Measurements from ENCODE around the gene LGALS14.
A peak's percentile ranks its signal among the peaks of the same experiment; 100 is the strongest.

The LGALS14 gene

GRCh38 chr19:39738814-39739213 is 34.5 kb downstream of the LGALS14 start:
- DNase-seq (ENCODE audit: low read depth), result peak; percentile 6
- no peak for TF ChIP-seq MAX (IDR thresholded peaks at IDR 0.05; ENCODE audit: low read depth, low read length)
- TF ChIP-seq CTCF (IDR thresholded peaks at IDR 0.05; ENCODE audit: low read depth, low read length), result no peak
- no peak for TF ChIP-seq POLR2A (IDR thresholded peaks at IDR 0.05; ENCODE audit: extremely low read depth, insufficient read length)
- TF ChIP-seq MYC (IDR thresholded peaks at IDR 0.05; ENCODE audit: low read depth, low read length), result no peak
- H3K4me3 ChIP-seq (ENCODE audit: low read depth, low read length), result no peak overlapping the region

- no peak for TF ChIP-seq MAX (IDR thresholded peaks at IDR 0.05; ENCODE audit: low read depth, low read length)
- no peak for TF ChIP-seq POLR2A (IDR thresholded peaks at IDR 0.05; ENCODE audit: extremely low read depth, insufficient read length)
- no peak for TF ChIP-seq MYC (IDR thresholded peaks at IDR 0.05; ENCODE audit: low read depth, low read length)
- no peak for TF ChIP-seq CTCF (IDR thresholded peaks at IDR 0.05; ENCODE audit: low read depth, low read length)
- DNase-seq (ENCODE audit: low read depth), result no peak
- H3K4me3 ChIP-seq (ENCODE audit: low read depth, low read length), result no peak overlapping the region
Observed at GRCh38 chr19:39740395-39740794, 36.1 kb downstream of the LGALS14 start.

- peak; percentile 6 for DNase-seq (ENCODE audit: low read depth)
- H3K4me3 ChIP-seq (ENCODE audit: low read depth, low read length), result no peak overlapping the region
- no peak for TF ChIP-seq CTCF (IDR thresholded peaks at IDR 0.05; ENCODE audit: low read depth, low read length)
- TF ChIP-seq MYC (IDR thresholded peaks at IDR 0.05; ENCODE audit: low read depth, low read length), result no peak
- TF ChIP-seq POLR2A (IDR thresholded peaks at IDR 0.05; ENCODE audit: extremely low read depth, insufficient read length), result no peak
- no peak for TF ChIP-seq MAX (IDR thresholded peaks at IDR 0.05; ENCODE audit: low read depth, low read length)
Observed at GRCh38 chr19:39745643-39746042, 41.4 kb downstream of the LGALS14 start.

GRCh38 chr19:39746836-39747529 is 42.7 kb downstream of the LGALS14 start:
- no peak for DNase-seq (ENCODE audit: low read depth)
- TF ChIP-seq CTCF (IDR thresholded peaks at IDR 0.05; ENCODE audit: low read depth, low read length) (no peak), MYC (IDR thresholded peaks at IDR 0.05; ENCODE audit: low read depth, low read length) (no peak), MAX (IDR thresholded peaks at IDR 0.05; ENCODE audit: low read depth, low read length) (no peak), POLR2A (IDR thresholded peaks at IDR 0.05; ENCODE audit: extremely low read depth, insufficient read length) (no peak)
- H3K4me3 ChIP-seq (ENCODE audit: low read depth, low read length), result no peak overlapping the region

- no peak for TF ChIP-seq MYC (IDR thresholded peaks at IDR 0.05; ENCODE audit: low read depth, low read length)
- no peak for TF ChIP-seq POLR2A (IDR thresholded peaks at IDR 0.05; ENCODE audit: extremely low read depth, insufficient read length)
- no peak for TF ChIP-seq CTCF (IDR thresholded peaks at IDR 0.05; ENCODE audit: low read depth, low read length)
- no peak for TF ChIP-seq MAX (IDR thresholded peaks at IDR 0.05; ENCODE audit: low read depth, low read length)
- no peak overlapping the region for H3K4me3 ChIP-seq (ENCODE audit: low read depth, low read length)
- DNase-seq (ENCODE audit: low read depth), result no peak
Observed at GRCh38 chr19:39749981-39750380, 45.7 kb downstream of the LGALS14 start.

Measured in NB4 (cell line).